ENCODE measurements around the gene IGFL2.

- TF ChIP-seq GATA3 (IDR thresholded peaks at IDR 0.05; ENCODE audit: low read depth, low read length), result no peak
- TF ChIP-seq GATA2 (IDR thresholded peaks at IDR 0.05; ENCODE audit: low read depth, low read length), result no peak
These were observed 45.6 kb downstream of the IGFL2 start for GRCh38 chr19:46193678-46194077.

Data from SH-SY5Y (cell line).